ENCODE results near the gene BRAT1.

The BRAT1 gene

GRCh38 chr7:2490181-2490651 is 65.1 kb downstream of the BRAT1 start:
- H3K36me3 ChIP-seq, result no peaks in the 10 kb centered on the region
- H3K4me3 ChIP-seq (ENCODE audit: low read depth, low read length), result no peak overlapping the region
- H3K9me3 ChIP-seq (ENCODE audit: severe bottlenecking), result no peaks in the 10 kb centered on the region
- no peak for TF ChIP-seq CTCF (IDR thresholded peaks at IDR 0.05; ENCODE audit: low read depth, low read length)
- DNase-seq, result no peak
- no peaks in the 10 kb centered on the region for H3K27me3 ChIP-seq (ENCODE audit: insufficient read depth, low read depth, severe bottlenecking)
- no peak overlapping the region for H3K27ac ChIP-seq

GRCh38 chr7:2488681-2489080 is 66.6 kb downstream of the BRAT1 start:
- no peak for TF ChIP-seq CTCF (IDR thresholded peaks at IDR 0.05; ENCODE audit: low read depth, low read length)
- H3K9me3 ChIP-seq (ENCODE audit: severe bottlenecking), result no peaks in the 10 kb centered on the region
- DNase-seq, result no peak
- H3K27me3 ChIP-seq (ENCODE audit: insufficient read depth, low read depth, severe bottlenecking), result no peaks in the 10 kb centered on the region
- no peak overlapping the region for H3K4me3 ChIP-seq (ENCODE audit: low read depth, low read length)
- H3K27ac ChIP-seq, result no peak overlapping the region; the same call in 1 of the 2 replicates
- no peaks in the 10 kb centered on the region for H3K36me3 ChIP-seq

GRCh38 chr7:2488272-2488645 is 67.1 kb downstream of the BRAT1 start:
- H3K36me3 ChIP-seq, result no peaks in the 10 kb centered on the region
- no peak for DNase-seq
- TF ChIP-seq CTCF (IDR thresholded peaks at IDR 0.05; ENCODE audit: low read depth, low read length), result no peak
- no peak overlapping the region for H3K4me3 ChIP-seq (ENCODE audit: low read depth, low read length)
- H3K27me3 ChIP-seq (ENCODE audit: insufficient read depth, low read depth, severe bottlenecking), result no peaks in the 10 kb centered on the region
- H3K9me3 ChIP-seq (ENCODE audit: severe bottlenecking), result no peaks in the 10 kb centered on the region
- H3K27ac ChIP-seq, result no peak overlapping the region; the same call in 1 of the 2 replicates
